Mononuclear cell (primary cell): Measurements from ENCODE around the gene GATD1. TPM values are rescaled to one million over a fixed set of nuclear protein-coding genes. Genes with fewer than 3 reads are reported as not detected.
"Not testable (repeated sequence)": the region's sequence is repeated elsewhere in the genome, so short reads cannot be mapped to it uniquely, and the experiment has no call there.

ENCODE experiments used
- H3K27me3 ChIP-seq: 2 replicates; pipeline ENCODE4 v1.6.0; 2011; ENCODE audit warnings: low read length, control low read depth; ENCODE audit not compliant: insufficient read depth
- H3K4me1 ChIP-seq: 2 replicates; pipeline ENCODE4 v1.5.1; 2011; ENCODE audit warnings: mild to moderate bottlenecking, low read length, control low read depth; ENCODE audit not compliant: insufficient read depth
- H3K4me3 ChIP-seq: 2 replicates; pipeline ENCODE4 v1.5.1; 2011; ENCODE audit warnings: mild to moderate bottlenecking, low read length, moderate library complexity
- H3K9me3 ChIP-seq: 2 replicates; pipeline ENCODE4 v1.5.1; 2011; ENCODE audit warnings: low read depth, mild to moderate bottlenecking, control low read depth, low read length
- total RNA-seq: library from RNA; depleted of rRNA; stranded (reverse); fragments of >200 nt; gene quantifications from one replicate; pipeline ENCODE4 v1.2.3, GENCODE V29; 2012

Gene GATD1
- total RNA-seq, 1 donor = 7.2 TPM

- Histone ChIP-seq H3K27me3 (no peaks in the 10 kb centered on the region), H3K4me3 (peak overlapping the region; percentile 85), H3K9me3 (no peaks in the 10 kb centered on the region), H3K4me1 (peaks cover 47% of the 10 kb centered on the region)
Measured at GRCh38 chr11:746289-747157, 30.8 kb downstream of the GATD1 start.

GRCh38 chr11:745428-745827 lies 31.9 kb downstream of the GATD1 start:
- Histone ChIP-seq H3K4me3 (no peak overlapping the region), H3K9me3 (no peaks in the 10 kb centered on the region), H3K27me3 (no peaks in the 10 kb centered on the region), H3K4me1 (peaks cover 42% of the 10 kb centered on the region)

GRCh38 chr11:742571-743201 lies 34.6 kb downstream of the GATD1 start:
- H3K4me3 ChIP-seq = no peak overlapping the region
- H3K4me1 ChIP-seq = peaks cover 20% of the 10 kb centered on the region
- no peaks in the 10 kb centered on the region for H3K27me3 ChIP-seq
- H3K9me3 ChIP-seq = no peaks in the 10 kb centered on the region

GRCh38 chr11:742156-742546 lies 35.1 kb downstream of the GATD1 start:
- Histone ChIP-seq H3K4me1 (peaks cover 25% of the 10 kb centered on the region), H3K9me3 (no peaks in the 10 kb centered on the region), H3K27me3 (no peaks in the 10 kb centered on the region), H3K4me3 (no peak overlapping the region)

- not testable (repeated sequence) for H3K4me3 ChIP-seq, H3K9me3 ChIP-seq, H3K27me3 ChIP-seq
- H3K4me1 ChIP-seq = peaks cover 14% of the 10 kb centered on the region
Measured at GRCh38 chr11:737899-738298, 39.4 kb downstream of the GATD1 start.

GRCh38 chr11:737366-737765 lies 39.9 kb downstream of the GATD1 start:
- Histone ChIP-seq H3K9me3 (no peaks in the 10 kb centered on the region), H3K4me3 (no peak overlapping the region), H3K27me3 (no peaks in the 10 kb centered on the region), H3K4me1 (peaks cover 14% of the 10 kb centered on the region)

GRCh38 chr11:734541-734940 lies 42.7 kb downstream of the GATD1 start:
- H3K9me3 ChIP-seq, H3K4me3 ChIP-seq, H3K27me3 ChIP-seq: not testable (repeated sequence)
- peaks cover 18% of the 10 kb centered on the region for H3K4me1 ChIP-seq

- H3K4me1 ChIP-seq = peaks cover 30% of the 10 kb centered on the region
- no peaks in the 10 kb centered on the region for H3K9me3 ChIP-seq
- no peaks in the 10 kb centered on the region for H3K27me3 ChIP-seq
- H3K4me3 ChIP-seq = no peak overlapping the region
Measured at GRCh38 chr11:733072-733471, 44.2 kb downstream of the GATD1 start.

GRCh38 chr11:729492-730074 lies 47.7 kb downstream of the GATD1 start:
- Histone ChIP-seq H3K9me3 (no peaks in the 10 kb centered on the region), H3K27me3 (no peaks in the 10 kb centered on the region), H3K4me1 (peaks cover 40% of the 10 kb centered on the region), H3K4me3 (no peak overlapping the region)

- H3K4me3 ChIP-seq = no peak overlapping the region
- H3K27me3 ChIP-seq = no peaks in the 10 kb centered on the region
- H3K4me1 ChIP-seq = peaks cover 40% of the 10 kb centered on the region
- no peaks in the 10 kb centered on the region for H3K9me3 ChIP-seq
Measured at GRCh38 chr11:728901-729491, 48.3 kb downstream of the GATD1 start.

GRCh38 chr11:727859-728748 lies 49.2 kb downstream of the GATD1 start:
- peaks cover 40% of the 10 kb centered on the region for H3K4me1 ChIP-seq
- H3K27me3 ChIP-seq = no peaks in the 10 kb centered on the region
- no peak overlapping the region for H3K4me3 ChIP-seq
- H3K9me3 ChIP-seq = no peaks in the 10 kb centered on the region

GRCh38 chr11:727281-727701 lies 50.0 kb downstream of the GATD1 start:
- peaks cover 43% of the 10 kb centered on the region for H3K4me1 ChIP-seq
- no peaks in the 10 kb centered on the region for H3K9me3 ChIP-seq
- no peaks in the 10 kb centered on the region for H3K27me3 ChIP-seq
- no peak overlapping the region for H3K4me3 ChIP-seq

- Histone ChIP-seq H3K4me1 (peaks cover 50% of the 10 kb centered on the region), H3K27me3 (no peaks in the 10 kb centered on the region), H3K4me3 (no peak overlapping the region), H3K9me3 (no peaks in the 10 kb centered on the region)
Measured at GRCh38 chr11:726278-727220, 50.7 kb downstream of the GATD1 start.
